WTC11 (cell line): ENCODE measurements around the gene IL21R.

Experiments used
- CTCF ChIP-seq: fragments of 200-600 bp; IDR thresholded peaks from 2 replicates; pipeline ENCODE4 v1.8.0; 2022; ENCODE audit warnings: antibody characterized with exemption
- ZNF263 ChIP-seq: sonication (generic); formaldehyde crosslinking; IDR thresholded peaks from 2 replicates; pipeline ENCODE4 v1.8.1; 2022; ENCODE audit warnings: low read depth, mild to moderate bottlenecking, moderate library complexity, missing genetic modification reagents
- TF ChIP-seq, protein P1 (sequence below): sonication (generic); formaldehyde crosslinking; IDR thresholded peaks from 2 replicates; pipeline ENCODE4 v1.8.1; 2023; ENCODE audit warnings: mild to moderate bottlenecking, missing genetic modification reagents, moderate library complexity
- TF ChIP-seq, protein P2 (sequence below): sonication (generic); formaldehyde crosslinking; IDR thresholded peaks from 2 replicates; pipeline ENCODE4 v1.8.0; 2022; ENCODE audit warnings: mild to moderate bottlenecking, missing genetic modification reagents

DNA sequence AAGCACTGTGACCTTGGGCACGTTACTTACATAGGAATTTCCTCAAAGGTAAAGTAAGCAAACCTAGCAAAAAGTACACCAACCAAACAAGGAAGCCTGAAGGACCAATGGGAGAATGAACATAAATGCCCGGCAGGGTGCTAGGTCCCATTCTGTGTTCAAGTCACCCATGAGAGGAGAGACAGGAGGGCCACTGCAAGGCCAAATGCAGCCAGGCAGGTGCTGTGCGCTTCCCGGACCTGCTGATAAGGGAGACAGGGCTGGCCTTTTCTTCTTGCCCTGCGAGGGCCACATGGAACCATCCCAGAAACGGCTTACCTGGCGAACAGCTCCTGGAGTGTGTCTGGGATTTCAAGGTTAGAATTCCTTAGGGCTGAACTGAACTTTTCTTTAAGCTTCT lies 78.8 kb downstream of the IL21R start:
- TF ChIP-seq, protein P1, sequence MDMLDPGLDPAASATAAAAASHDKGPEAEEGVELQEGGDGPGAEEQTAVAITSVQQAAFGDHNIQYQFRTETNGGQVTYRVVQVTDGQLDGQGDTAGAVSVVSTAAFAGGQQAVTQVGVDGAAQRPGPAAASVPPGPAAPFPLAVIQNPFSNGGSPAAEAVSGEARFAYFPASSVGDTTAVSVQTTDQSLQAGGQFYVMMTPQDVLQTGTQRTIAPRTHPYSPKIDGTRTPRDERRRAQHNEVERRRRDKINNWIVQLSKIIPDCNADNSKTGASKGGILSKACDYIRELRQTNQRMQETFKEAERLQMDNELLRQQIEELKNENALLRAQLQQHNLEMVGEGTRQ (CRISPR knock-in tag) = no peak
- TF ChIP-seq CTCF (no peak), ZNF263 (CRISPR knock-in tag) (no peak)
- TF ChIP-seq, protein P2, sequence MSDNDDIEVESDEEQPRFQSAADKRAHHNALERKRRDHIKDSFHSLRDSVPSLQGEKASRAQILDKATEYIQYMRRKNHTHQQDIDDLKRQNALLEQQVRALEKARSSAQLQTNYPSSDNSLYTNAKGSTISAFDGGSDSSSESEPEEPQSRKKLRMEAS = no peak
